WI38 (cell line): ENCODE measurements around the gene TADA2B.

Experiments
- H3K4me3 ChIP-seq: 2 replicates; pipeline ENCODE4 v1.5.1; 2011; ENCODE audit warnings: low read depth, mild to moderate bottlenecking, control low read depth, low read length
- CTCF ChIP-seq: IDR thresholded peaks from 2 replicates; pipeline ENCODE4 v1.5.1; 2012; ENCODE audit warnings: low read depth, mild to moderate bottlenecking, control low read depth, low read length

TADA2B gene

GRCh38 chr4:7029921-7030320 lies 13.3 kb upstream of the TADA2B start:
- H3K4me3 ChIP-seq, result no peak overlapping the region
- no peak for TF ChIP-seq CTCF

GRCh38 chr4:7030856-7031255 lies 12.3 kb upstream of the TADA2B start:
- TF ChIP-seq CTCF, result no peak
- H3K4me3 ChIP-seq, result no peak overlapping the region

GRCh38 chr4:7031558-7032449 lies 11.4 kb upstream of the TADA2B start:
- no peak for TF ChIP-seq CTCF
- no peak overlapping the region for H3K4me3 ChIP-seq

GRCh38 chr4:7032596-7032995 lies 10.6 kb upstream of the TADA2B start:
- TF ChIP-seq CTCF, result no peak
- H3K4me3 ChIP-seq, result no peak overlapping the region

GRCh38 chr4:7034262-7035081 lies 8.7 kb upstream of the TADA2B start:
- no peak for TF ChIP-seq CTCF
- H3K4me3 ChIP-seq, result no peak overlapping the region

- H3K4me3 ChIP-seq, result no peak overlapping the region
- no peak for TF ChIP-seq CTCF
Observed at GRCh38 chr4:7037425-7037824, 5.7 kb upstream of the TADA2B start.

- TF ChIP-seq CTCF, result no peak
- H3K4me3 ChIP-seq, result no peak overlapping the region
Observed at GRCh38 chr4:7040765-7041164, 2.4 kb upstream of the TADA2B start.
